ENCODE results near the gene PRRC2A.

The PRRC2A gene

GRCh38 chr6:31676322-31676903 lies 55.9 kb downstream of the PRRC2A start:
- DNase-seq = no peak

GRCh38 chr6:31676904-31677303 lies 56.4 kb downstream of the PRRC2A start:
- DNase-seq = no peak

GRCh38 chr6:31677955-31678354 lies 57.4 kb downstream of the PRRC2A start:
- no peak for DNase-seq

- peak; percentile 68 for DNase-seq
These were observed 60.0 kb downstream of the PRRC2A start, which contains the start of gene LY6G5C for GRCh38 chr6:31680226-31681134. Gene LY6G5C, minus strand, starts transcription at chr6:31681067. Its CDS starts 694 bp downstream, at chr6:31680373.

GRCh38 chr6:31681135-31681671 lies 60.7 kb downstream of the PRRC2A start:
- DNase-seq = no peak

- DNase-seq = no peak
These were observed 63.1 kb downstream of the PRRC2A start for GRCh38 chr6:31683591-31683990.

GRCh38 chr6:31686483-31686882 lies 66.0 kb downstream of the PRRC2A start:
- DNase-seq = no peak

GRCh38 chr6:31687321-31687720 lies 66.8 kb downstream of the PRRC2A start:
- no peak for DNase-seq

Data from activated gamma-delta T cell treated with Interleukin-2 at 50 U/mL for 16 hours (primary cell).